Renal cortical epithelial cell (primary cell): ENCODE data around the gene IFNB1. TPM values are rescaled to one million over a fixed set of nuclear protein-coding genes. Genes with fewer than 3 reads are reported as not detected.

Source experiments
- DNase-seq: peaks from one replicate; pipeline ENCODE4 v3.0.0-alpha.2; 2011; ENCODE audit warnings: low read depth
- total RNA-seq: library from RNA; depleted of rRNA; stranded (reverse); fragments of >200 nt; gene quantifications from 2 replicates; pipeline ENCODE4 v1.2.3, GENCODE V29; 2014

The IFNB1 gene
- total RNA-seq, result not detected in 2 replicates

DNA sequence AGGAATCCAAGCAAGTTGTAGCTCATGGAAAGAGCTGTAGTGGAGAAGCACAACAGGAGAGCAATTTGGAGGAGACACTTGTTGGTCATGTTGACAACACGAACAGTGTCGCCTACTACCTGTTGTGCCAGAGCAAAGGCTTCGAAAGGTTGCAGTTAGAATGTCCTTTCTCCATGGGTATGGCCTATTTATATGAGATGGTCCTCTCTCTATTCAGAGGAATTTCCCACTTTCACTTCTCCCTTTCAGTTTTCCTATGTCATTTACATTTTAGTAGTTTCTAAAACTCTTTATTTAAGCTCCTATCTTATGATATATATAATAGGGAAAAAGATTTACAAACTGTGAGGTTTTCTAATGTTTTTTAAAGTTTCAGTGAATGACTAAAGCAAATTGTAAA is at the start of gene IFNB1:
Gene IFNB1 (minus strand): TSS at position 162 of the 400 bp plus-strand sequence. CDS start 73 bp downstream, at position 89.
- no peak for DNase-seq

DNA sequence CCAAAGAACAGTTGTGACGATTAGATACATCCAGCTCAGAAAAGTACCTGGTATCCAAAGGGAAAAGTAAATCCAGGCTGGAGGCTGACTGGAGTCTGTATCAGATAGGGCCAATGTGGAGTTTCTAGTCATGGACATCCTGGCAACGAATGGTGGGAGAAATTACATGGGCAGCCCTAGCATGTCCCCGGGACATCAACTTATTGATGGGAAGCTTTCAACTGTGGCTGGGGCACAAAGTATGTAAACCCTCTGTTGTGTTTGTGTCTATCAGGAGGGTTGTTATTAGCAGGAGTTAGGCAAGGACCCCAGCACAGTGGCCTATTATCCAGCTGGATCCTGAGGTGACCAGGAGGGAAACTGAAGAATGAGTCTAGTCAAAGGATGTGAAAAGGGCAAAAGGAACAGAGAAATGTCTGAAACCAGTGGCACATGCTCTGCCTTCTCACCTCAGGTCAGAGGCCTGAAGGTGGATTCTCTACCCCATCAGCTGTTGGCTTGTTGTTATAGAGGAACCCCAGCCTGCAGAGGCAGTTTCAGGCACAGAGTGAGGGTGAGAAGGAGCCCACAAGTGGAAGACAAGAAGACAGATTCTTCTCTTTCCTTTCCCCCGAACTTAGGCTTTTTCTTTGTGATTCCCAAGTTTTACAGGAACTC is 44.0 kb upstream of the IFNB1 start:
- no peak for DNase-seq

DNA sequence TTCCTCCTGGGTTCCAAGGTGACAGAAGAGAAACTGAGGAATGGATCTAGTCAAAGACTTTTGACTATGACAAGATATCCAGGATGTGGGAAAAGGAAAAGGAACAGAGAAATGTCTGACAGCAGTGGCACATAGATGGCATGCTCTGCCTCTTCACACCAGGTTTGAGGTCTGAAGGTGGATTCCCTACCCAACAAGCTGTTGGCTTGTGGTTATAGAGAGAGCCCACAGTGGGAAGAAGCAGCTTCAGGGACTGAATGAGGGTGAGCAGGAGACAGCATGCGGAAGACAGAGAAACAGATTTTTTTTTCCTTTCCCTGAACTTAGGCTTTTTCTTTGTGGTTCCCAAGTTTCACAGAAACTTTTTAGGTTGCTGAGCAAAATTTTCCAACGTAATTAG is 43.3 kb upstream of the IFNB1 start:
- no peak for DNase-seq

DNA sequence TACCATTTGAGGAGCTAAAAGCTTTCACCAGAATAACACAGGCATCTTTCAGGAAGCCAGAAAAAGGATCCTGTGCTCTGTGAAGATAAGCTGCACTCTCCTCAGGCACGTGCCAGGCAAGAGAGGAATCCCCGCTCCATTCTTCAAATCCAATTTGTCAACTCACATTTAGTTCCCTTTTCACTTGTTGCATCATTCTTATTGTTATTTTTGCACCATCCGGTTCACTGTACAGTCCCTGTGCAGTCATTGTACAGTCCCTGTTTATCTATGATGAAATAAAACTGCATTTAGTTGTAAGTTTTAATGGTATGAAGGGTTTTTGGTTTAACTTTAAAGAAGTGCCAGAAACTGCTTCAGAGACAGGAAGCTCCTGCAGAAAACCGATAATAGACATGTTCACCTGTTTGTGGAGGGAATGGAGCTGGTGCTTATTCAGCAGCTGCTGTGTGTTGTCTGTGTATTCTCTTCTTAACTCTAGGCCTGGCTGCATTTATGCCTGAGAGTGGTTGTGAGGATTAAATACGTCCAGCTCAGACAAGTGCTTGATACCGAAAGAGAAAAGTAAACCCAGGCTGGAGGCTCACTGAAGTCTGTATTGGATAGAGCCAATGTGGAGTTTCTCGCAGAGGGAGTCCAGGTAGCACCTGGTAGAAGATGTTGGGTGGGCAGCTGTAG is 41.5 kb upstream of the IFNB1 start:
- DNase-seq, result no peak

DNA sequence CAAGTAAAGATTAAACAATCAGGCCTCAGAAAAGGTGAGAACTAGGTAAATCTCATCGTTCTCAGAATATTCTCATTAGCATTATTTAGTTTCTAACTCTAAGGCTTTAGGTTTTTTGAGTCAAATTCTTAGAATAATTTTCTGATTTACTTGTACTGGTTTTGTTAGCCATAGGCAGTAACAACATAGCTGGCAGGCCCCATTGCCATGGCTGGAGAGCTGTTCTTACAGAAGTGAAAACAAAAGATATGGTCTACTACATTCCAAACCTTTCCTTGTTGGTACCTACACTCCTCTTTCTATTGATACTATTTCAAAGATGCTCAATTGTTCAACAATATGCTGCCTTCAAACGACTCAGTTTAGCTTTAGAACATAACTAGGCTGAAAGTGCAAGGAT is 36.6 kb upstream of the IFNB1 start:
- no peak for DNase-seq

DNA sequence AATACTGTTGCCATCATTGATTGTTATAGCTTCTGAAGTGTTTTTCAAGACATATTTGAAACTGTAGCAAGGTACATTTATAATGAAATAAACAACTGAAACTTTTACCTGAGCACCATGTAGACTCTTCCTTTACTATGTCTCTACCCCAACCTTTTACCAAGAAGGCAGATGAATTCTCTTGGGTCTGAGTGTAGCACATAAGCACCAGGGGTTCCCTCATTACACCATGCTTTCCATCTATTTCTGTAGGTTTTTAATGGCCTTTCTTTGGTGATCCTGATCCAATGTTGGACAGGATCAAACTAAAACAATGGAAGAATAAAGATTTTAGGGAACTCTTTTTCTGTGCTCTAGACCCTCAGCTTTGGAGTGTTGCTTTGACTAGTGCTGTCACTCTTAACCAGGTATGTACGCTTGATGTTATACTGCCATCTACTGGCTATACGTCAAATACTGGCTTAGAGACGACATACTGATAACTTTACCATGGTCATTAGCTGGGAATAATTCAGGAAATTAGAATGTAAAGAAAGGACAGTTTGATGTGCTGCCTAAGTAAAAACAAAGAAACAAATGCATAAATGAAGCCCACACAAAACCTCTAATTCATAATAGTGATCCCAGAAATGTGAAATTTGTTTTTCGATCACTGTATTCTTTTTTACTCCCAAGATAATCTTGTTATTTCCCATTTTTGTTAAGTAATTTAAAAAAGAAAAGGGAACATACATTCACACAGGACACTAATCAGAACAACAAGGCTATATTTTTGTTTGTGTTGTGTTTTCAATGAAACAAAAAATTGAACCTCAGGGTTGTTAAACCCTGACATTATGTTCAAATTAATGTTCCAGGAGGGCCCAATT is 33.2 kb upstream of the IFNB1 start:
- DNase-seq, result peak; percentile 78

DNA sequence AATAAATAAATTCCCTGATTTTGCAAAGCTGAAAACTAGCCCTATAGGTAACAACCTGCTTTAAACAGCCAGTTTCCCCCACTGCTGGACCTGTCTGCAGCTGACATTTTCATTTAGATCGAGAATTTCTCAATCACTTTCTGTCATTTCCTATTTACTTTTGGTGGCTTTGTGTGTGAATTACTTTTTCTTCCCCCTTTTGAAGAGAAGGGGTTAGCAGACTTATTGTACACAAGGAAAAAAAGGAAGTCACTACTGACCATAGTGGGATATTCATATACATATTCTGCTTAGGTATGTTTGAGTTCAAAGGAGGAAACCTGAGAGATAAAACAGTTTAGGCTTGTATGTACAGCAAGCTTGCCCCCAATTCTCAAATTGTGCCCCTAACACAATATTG is 27.0 kb upstream of the IFNB1 start:
- no peak for DNase-seq

DNA sequence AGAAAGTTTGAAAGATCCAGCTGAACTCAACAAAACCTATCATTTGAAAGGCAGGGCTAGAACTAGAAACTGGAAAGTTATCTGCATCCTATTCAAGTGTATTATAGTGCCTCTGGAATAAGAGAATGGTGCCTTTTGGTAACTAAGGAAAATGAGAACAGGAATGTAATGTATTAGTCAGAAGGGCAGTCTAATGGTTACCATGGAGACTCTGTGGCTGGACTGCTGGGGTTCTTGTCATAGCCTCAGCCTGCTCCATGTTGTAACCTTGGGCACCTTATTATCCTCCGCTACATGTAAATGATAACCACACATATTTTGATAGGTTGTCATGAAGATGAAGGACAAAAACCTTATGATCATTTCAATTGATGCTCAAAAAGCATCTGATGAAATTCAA is 24.6 kb upstream of the IFNB1 start:
- peak; percentile 64 for DNase-seq

DNA sequence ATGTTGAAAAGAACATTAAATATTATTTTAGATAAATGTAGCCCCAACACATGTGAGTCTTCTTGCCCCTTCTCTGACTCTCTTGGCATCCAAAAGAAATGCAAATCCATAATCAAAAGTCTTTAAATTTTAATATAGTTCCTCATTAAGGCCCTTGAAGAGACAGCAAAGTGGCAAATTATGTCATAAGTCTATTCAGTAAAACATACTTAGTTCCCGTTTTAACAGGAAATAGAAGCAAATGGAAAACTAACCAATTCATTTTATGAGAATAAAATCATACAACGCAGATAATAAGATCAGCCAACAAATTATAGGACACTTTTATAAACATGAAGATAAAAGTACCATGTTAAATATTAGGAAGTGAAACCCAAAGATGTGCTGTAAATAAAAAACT is 20.1 kb upstream of the IFNB1 start:
- DNase-seq, result no peak

DNA sequence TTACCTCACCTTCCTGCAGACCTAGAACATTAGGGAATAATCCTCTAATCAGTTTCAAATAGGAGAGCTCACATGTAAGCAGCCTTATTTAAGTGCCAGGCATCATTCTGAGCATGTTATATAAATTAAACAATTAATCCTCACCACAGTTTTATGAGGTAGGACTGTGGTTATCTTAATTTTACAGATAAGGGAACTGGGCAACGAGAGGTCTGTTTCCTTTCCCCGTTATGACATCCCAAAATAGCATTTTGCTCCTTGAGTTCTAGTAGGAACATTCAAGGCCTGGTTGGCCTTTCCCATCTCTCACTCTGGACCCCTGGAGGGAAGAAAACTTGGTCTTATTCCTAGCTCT is 19.1 kb upstream of the IFNB1 start:
- DNase-seq, result no peak

DNA sequence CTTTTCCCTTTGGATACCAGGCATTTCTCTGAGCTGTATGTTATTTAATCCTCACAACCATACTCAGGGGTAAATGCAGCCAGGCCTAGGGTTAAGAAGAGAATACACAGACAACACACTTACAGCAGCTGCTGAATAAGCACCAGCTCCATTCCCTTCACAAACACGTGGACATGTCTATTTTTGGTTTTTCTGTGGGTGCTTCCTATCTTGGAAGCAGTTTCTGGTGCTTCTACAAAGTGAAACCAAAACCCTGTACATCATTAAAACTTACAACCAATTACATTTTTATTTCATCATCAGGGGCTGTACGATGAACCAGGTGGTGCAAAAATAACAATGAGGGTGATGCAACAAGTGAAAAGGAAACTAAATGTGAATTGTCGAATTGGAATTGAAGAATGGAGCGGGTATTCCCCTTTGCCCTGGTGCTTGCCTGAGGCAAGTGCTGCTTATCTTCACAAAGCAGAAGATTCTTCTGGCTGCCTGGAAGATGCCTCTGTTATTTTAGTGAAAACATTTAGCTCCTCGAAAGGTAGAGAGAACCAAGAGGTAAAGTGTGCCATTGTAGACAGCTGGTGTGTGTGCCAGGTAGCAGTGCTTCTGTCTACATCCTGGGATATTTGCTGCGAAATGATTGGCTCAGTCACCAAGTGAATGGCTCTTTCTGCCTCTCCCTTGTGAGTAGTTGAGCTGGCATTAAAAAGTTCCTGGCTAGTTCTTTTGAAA is 18.6 kb upstream of the IFNB1 start:
- peak; percentile 66 for DNase-seq

DNA sequence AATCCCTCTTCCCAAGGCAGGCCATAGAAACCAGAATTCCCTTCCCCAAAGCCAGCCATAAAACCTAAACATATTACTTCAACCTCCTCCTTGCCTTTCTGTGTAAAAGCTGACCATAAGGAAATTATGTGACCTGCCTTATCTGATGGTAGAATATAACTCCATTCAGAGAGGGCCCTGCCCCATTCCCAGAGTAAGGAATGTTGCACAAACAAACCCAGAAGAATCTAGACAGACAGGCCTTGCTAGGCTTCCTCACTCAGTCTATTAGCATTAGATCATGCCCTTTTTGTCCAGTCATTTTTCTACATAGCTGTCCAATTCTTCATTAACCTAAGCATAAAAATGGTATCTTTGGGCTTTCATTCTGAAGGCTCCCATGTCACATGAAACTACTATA is 17.8 kb upstream of the IFNB1 start:
- no peak for DNase-seq

DNA sequence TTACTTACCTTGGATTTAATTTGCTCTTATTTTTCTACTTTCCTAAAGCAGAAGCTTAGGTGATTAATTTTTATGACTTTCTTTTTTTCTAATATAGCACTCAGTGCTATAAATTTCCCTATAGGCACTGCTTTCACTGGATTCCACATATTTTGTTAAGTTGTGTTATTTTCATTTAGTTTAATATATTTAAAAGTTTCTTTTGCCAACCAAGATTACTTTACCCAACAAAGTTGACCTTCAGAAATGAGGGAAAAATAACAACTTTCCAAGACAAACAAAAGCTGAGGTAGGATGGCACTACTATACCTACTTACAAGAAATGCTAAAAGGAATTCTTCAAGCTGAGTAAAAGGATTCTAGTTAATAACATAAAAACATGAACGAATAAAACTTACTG is 8.8 kb upstream of the IFNB1 start:
- no peak for DNase-seq

DNA sequence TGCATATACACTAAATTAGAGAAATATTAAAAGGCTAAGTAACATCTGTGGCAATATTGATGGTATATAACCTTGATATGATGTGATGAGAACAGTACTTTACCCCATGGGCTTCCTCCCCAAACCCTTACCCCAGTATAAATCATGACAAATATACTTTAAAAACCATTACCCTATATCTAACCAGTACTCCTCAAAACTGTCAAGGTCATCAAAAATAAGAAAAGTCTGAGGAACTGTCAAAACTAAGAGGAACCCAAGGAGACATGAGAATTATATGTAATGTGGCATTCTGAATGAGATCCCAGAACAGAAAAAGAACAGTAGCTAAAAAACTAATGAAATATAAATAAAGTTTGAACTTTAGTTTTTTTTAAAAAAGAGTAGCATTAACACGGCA is 7.3 kb upstream of the IFNB1 start:
- DNase-seq, result no peak

DNA sequence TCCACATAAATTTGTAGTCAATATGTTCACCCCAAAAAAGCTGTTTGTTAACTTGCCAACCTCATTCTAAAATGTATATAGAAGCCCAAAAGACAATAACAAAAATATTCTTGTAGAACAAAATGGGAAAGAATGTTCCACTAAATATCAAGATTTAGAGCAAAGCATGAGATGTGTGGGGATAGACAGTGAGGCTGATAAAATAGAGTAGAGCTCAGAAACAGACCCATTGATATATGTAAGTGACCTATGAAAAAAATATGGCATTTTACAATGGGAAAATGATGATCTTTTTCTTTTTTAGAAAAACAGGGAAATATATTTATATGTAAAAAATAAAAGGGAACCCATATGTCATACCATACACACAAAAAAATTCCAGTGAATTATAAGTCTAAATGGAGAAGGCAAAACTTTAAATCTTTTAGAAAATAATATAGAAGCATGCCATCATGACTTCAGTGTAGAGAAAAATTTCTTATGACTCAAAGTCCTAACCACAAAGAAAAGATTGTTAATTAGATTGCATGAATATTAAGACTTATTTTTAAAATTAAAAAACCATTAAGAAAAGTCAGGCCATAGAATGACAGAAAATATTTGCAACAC is 6.6 kb upstream of the IFNB1 start:
- no peak for DNase-seq

DNA sequence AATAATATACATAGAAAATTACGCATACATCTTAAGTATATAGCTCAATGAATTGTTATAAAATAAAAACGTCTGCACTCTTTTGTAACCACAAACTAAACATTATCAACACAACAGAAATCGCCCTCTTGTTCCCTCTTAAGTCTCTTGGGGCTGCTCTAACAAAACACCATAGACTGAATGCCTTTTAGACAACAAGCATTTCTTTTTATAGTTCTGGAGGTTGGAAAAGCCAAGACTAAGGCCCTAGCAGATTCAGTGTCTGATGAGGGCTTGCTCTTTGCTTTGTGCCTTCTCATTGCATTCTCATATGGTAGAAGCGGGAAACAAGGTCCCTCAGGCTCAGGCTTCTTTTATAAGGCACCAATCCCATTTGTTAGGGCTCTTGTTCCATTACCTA is 4.9 kb upstream of the IFNB1 start:
- DNase-seq, result no peak

DNA sequence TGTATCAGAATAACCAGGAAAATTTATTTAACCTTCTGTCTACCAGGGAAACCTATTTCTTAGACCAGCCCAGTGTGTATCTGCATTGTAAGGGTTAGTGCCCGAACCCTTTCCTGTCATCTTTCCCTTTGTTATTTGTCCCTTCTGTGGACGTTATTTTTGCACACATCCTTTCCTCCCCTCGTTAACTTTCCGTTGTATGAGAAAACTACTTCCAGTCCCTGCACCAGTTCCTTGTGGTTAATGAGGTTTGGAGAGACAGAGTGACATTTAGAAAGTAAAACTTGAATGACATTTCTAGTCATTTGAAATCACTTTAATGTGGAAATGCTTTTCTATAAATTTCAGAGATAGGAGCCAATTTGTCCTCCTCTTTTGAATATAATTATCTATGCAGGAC is 4.3 kb upstream of the IFNB1 start:
- DNase-seq, result no peak

DNA sequence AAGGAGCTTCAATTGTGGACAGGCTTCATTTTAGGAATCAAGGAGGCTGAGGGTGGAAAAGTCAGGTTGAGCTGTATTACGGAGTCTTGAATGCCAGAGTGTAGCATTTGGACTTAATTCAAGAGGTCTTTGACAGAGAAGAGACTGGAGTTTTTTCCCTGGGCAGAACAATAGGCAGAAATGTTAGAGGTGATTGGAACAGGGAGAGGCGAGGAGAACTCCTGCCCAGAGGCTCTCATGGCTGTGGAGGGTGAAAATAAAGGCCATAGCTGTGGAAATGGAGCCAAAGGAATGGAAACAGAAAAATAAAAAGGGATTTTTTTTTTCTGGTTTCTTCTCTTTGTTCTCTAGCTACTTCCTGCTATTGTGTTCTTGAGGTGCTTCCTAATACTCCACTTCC is 3.7 kb upstream of the IFNB1 start:
- DNase-seq, result no peak

DNA sequence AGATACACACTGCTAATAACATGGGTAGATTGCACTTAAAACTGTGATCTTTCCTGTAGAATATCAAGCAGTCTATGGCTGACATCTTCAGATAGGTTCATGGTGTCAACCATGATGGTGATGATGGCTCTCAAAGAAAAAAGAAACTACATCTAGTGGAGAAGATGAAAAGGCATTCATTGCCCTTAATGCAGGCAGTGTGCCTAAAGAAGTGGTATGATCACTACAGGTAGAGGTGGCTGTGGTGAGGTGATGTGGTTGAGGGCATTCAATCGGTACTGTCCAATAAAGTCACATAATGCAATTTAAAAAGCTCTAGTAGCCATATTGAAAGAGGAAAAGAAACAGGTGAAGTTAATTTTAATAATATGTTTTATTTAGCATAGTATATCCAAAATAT is 3.1 kb upstream of the IFNB1 start:
- no peak for DNase-seq

DNA sequence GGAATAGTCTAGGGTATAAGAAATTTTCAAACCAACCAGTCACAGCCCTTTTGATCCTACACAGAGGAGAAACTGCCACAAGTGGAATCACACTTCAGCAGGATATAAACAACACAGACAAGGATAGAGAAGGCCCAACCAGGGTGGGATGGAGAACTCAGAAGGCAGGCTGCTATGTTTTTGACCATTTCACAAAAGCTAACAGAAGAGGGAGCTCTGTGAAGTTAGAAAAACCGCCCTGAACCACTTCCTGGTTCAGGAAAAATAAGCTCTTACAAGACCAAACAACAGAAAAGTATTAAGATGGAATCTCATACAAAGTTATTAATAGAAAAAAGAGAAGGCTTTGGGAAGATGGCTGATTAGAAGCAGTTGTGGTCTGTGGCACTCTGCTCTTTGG is 960 bp upstream of the IFNB1 start:
- DNase-seq, result no peak

DNA sequence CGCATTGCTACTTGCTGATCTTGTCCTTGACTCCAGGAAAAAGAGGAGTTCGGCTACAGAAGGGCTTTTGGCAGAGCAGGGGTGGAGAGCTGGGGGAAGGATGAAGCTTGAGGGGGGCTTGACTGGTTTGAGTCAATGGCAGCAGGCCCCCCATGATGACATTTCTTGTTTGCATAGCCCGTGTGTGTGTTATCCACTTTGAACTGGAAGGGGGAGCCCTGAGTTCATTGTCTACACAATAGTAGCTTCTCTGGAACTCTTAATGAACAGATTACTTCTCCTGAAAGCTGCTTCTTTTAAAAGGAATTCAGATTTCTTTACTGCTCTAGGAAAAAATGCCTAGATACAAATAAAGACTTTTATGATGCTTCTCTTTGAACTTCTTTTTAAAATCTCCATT is 2.3 kb downstream of the IFNB1 start:
- DNase-seq, result no peak

DNA sequence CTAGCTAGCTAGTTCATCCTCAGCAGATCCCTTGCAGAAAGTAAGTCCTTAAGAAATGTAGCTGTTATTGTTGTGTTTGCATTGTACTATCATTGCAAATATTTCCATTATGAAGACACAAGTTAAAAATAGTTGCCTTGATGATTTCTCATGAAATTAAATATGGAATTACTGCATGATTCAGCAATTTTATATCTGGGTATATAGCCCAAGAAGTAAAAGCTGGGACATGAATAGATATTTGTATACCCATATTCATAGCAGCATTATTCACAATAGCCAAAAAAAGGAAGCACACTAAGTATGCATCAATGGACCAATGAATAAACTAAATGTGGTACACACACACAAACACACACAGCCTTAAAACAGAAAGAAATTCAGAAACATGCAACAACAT is 6.8 kb downstream of the IFNB1 start:
- DNase-seq, result no peak
